Stomach (tissue), 4 donors: Measurements from ENCODE around the gene BIN1.

ENCODE experiments used
- CTCF ChIP-seq, 7 experiments: fragments of 450-650 bp in 4 of 7; fragments of 200-600 bp in 3 of 7; sonication (generic) in 3 of 7; IDR thresholded peaks; one replicate each; pipeline ENCODE4 v1.5.1; 2016 to 2019; ENCODE audit warnings: antibody characterized with exemption in 7 of 7, control low read depth in 2 of 7, mild to moderate bottlenecking in 1 of 7
- EP300 ChIP-seq: sonication (generic); formaldehyde crosslinking; IDR thresholded peaks from one replicate; pipeline ENCODE4 v1.6.1; 2017; ENCODE audit warnings: antibody characterized with exemption
- POLR2A ChIP-seq, 4 donors: fragments of 450-650 bp; IDR thresholded peaks; one replicate each; pipeline ENCODE4 v1.6.1; 2016; ENCODE audit warnings: antibody characterized with exemption in 4 of 4, control low read depth in 2 of 4, mild to moderate bottlenecking in 1 of 4, moderate library complexity in 1 of 4
- POLR2AphosphoS5 ChIP-seq, 3 donors: sonication (generic); formaldehyde crosslinking; IDR thresholded peaks; one replicate each; pipeline ENCODE4 v1.6.1; 2016; ENCODE audit warnings: antibody characterized with exemption in 3 of 3

- TF ChIP-seq CTCF (IDR thresholded peaks at IDR 0.05) (no peak), POLR2A (IDR thresholded peaks at IDR 0.05) (no peak), EP300 (no peak), POLR2AphosphoS5 (IDR thresholded peaks at IDR 0.05) (no peak)
Measured at GRCh38 chr2:127133793-127134192, 26.8 kb upstream of the BIN1 start.
